HG03457 (cell line): ENCODE data around the gene SELENOK.

Experiments used
- ATAC-seq: cut with Tn5 transposase; IDR thresholded peaks from one replicate; pipeline ENCODE4 v1.9.1; 2021; ENCODE audit warnings: moderate number of reproducible peaks; ENCODE audit not compliant: unreplicated experiment

The SELENOK gene

DNA sequence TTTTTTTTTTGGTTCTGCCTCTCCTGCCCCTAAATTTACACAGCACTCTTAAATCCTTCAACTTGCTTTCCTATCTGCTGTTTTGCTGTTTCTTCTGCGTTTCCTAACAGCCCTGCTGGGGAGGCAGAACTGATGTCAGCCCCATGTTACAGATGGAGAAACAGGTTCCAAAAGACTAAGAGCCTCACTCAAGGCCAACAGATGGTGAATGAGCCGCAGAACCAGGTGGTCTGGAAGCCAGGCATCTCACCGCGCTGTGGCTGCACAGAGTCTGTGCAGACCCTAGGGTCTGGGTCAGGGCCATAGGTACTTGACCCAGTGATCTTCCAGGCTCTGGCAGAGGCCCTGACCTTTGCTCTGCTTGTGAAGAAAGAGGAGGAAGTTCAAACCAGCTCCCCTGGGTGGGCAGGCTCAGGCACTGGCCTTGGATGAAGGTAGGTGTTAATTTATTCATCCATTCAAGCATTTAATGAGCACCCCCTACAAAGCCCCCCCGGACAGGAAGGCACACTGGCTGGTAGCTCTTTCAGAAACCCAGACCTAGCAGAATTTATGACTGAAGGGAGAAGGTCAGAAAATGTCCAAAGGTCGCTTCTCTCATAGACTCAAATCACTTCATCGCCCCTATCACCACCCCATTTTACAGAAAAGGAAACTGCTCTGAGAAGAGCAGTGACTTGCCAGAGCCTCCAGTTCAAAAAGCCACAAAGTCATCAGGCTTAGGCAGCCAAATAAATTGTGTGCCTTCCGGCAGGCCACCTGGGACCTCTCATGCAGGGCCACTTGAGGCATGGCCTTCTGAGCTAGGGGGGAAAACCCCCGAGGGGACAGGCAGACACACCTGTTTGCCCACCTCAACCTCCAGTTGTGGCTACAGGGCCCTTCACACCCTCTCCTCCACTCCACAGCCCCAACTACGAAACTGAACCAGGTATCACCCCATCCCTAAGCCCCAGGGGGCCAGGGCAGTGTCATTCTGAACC lies 48.2 kb downstream of the SELENOK start:
- ATAC-seq, result no peak

DNA sequence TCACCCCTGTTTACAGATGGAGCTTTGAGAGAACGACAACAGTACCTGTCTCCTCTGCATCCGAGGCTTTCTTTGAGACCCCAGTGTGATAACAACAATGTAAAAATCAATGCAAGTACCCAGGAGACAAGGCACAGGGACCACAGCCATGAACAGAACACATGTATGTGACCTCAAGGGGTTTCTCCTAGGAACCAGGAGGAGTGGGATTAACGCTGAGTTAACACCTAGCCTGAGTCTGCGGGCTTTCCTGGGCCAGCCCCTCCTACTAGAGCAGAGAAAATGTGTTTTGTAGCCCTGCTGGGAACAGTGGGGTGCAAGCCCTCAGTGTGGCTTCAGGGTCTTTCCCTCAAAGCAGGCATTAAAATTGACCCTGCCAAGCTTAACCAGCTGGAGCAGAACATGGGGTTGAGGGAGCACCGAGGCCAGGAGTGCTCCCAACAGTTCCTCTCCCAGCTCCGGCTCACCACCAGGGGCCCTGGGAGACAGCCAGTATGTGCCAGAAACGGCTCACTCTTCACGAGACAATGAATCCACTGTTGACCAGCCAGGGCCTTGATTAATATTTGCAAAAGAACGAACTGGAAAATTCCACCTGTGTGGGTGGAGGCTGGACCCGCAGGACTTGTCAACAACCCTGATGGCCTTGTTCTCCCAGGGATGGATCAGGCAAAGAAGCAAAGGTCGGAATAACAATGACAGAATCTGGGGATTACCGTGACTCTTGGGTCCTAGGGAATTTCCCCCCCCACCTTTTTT lies 49.0 kb downstream of the SELENOK start:
- no peak for ATAC-seq

DNA sequence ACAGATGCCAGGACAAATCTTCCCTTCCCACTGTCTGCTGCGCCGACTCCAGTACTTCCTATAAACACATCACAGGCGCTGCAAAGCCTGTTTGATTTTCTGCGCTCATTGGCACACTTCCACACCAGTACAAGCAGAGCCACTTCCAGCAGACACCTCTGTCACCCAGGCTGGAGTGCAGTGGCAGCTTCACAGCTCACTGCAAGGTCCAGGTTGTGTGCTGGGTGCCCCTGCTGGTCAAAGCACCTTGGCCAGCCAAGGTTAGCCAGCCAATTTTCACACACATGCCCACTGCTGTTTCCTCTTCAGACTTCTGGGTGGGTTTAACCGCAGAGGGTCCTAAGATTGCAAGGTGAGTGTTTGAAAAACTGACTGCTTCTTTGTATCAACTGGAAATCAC lies 50.4 kb downstream of the SELENOK start:
- ATAC-seq, result no peak

DNA sequence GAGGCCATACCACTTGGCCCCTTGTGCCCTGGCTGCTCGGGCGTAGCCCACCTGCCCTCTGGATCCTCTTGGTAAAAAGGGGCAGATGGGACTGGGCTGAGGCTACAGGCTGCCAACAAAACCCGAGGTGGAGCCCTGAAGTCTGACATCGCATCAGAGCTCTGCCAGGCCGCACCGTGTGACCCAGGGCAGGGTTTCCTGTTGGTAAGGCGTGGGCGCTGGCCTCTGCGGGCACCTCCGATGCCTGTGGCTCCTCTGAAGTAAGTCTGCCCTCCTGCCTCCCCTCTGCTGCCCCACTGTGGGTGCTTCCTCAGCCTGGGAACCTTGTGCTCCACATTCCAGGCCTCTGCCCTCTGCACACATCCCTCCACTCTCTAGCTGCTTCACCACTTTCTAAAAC lies 54.3 kb downstream of the SELENOK start:
- ATAC-seq, result no peak

DNA sequence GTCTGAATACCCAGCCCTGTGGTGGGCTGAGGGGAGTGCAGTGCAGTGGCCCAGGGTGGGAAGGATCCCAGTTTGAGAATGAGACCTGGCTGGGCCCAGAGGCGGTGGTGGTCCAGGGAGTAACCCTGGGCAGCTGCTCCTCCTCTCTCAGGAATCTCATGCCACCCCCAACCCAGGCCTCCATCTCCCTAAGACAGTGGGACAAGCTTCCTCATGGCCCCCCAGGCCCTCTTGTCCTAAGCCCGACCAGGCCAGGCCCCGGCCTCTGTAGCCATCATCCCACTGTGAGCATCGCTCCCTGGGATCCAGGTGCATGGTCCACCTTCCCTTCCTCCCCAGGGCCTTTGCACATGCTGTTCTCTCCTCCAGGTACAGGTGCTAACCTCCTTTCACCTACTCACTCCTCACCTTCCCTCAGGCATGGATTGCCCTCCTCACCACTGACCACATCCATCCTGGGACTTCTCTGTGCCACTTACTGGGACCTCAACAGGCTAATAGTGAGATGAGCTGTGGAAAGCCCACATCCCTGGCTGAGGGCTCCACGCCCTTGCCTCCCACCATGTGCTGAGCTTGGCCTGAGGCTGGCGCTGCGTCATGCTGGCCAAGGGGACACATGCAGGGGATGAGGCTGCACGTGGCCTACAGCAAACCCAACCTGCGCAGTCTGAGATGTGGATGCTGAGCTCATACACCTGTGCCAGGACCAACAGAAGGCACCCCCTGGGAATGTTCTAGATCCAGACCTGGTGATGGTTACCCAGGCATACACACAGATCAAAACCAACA lies 55.4 kb downstream of the SELENOK start:
- ATAC-seq, result no peak

DNA sequence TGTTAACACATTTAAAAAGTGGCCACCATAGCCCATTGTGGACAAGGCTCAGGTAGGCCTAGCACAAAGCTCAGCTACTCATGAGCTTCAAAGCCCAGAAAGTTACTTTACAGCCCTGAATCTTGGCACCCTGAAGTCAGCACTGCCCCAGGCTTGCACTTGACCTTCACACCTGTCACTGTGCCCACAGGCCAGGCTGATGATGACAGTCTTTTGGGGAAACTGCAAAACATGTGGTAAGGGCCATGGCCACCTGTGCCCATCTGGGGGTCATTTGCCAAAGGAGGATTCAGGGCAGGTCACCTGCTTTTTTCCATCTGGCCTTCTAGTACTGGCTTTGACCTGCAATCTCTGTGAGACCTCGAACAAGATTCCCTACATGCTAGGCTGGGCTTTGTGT lies 56.4 kb downstream of the SELENOK start:
- no peak for ATAC-seq

DNA sequence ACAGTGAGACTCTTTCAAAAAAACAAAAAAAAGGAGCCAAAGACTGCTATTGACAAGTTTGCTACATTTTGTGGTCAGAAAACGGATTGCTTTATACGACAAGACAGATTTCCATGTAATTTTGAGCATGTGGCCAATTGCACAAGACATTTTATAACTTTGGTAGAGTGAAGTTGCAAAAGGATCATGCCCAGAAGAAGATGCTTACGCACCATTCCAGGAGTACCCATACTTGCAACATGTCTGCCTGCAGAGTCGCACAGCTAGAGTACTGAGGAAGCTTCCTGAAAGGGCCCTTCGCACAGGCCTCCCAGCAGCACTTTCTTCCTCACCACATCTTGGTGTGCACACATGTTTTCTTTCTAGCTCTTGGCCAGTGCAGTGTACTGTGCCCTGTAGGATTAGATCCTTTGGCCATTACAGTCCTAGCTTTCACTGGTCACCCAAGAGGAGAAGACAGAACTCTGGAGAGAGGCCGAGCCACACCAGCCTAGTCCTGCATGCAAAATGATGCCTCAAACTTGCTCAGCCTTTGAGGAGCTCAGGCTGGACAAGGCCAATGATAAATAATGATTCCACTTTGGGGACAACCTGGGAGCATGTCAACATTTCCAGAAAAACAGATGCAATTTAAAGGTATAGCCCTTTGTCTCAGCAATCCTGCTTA lies 57.1 kb downstream of the SELENOK start:
- no peak for ATAC-seq
